Spinal cord (tissue), 10 donors: ENCODE data around the gene TAOK1. TPM values are rescaled to one million over a fixed set of nuclear protein-coding genes. Genes with fewer than 3 reads are reported as not detected.

Source experiments
- DNase-seq, 6 donors: peaks; one replicate each; pipeline versions ENCODE4 v3.0.0 to v3.0.0-alpha.2; 2013 to 2015; ENCODE audit warnings: low spot score in 6 of 6, low read depth in 4 of 6
- H3K27ac ChIP-seq: one replicate; pipeline ENCODE4 v1.5.1; 2013; ENCODE audit warnings: low read depth, low read length, control low read depth
- H3K27me3 ChIP-seq: one replicate; pipeline ENCODE4 v1.6.1; 2013; ENCODE audit warnings: low read length; ENCODE audit not compliant: control insufficient read depth, insufficient read depth
- H3K36me3 ChIP-seq: one replicate; pipeline ENCODE4 v1.6.1; 2013; ENCODE audit warnings: low read length; ENCODE audit not compliant: control insufficient read depth, insufficient read depth
- H3K4me1 ChIP-seq: one replicate; pipeline ENCODE4 v1.6.1; 2013; ENCODE audit warnings: low read length; ENCODE audit not compliant: control insufficient read depth, insufficient read depth
- H3K4me3 ChIP-seq: one replicate; pipeline ENCODE4 v1.5.1; 2013; ENCODE audit warnings: low read depth, low read length, control low read depth
- H3K9me3 ChIP-seq: one replicate; pipeline ENCODE4 v1.6.1; 2013; ENCODE audit warnings: low read length; ENCODE audit not compliant: control insufficient read depth, insufficient read depth
- WGBS: methylation state at CpG from one replicate; pipeline ENCODE4 v1.1.5; 2013; ENCODE audit warnings: missing lambda C conversion rate; ENCODE audit not compliant: insufficient coverage; 5-methylcytosine and 5-hydroxymethylcytosine counted together
- polyA plus RNA-seq, 2 donors: library from polyadenylated mRNA; unstranded; fragments of 120-200 nt; gene quantifications; one replicate each; pipeline ENCODE4 v1.2.1, GENCODE V29; 2013; ENCODE audit not compliant: insufficient read length in 2 of 2
- total RNA-seq, 2 donors: library from RNA; depleted of rRNA in 1 of 2; stranded (reverse); fragments of 120-200 nt in 1 of 2; fragments of >200 nt in 1 of 2; gene quantifications; one replicate each; pipeline versions ENCODE4 v1.2.3 to v1.2.4, GENCODE V29; 2013 to 2014
- donor health status: healthy.

TAOK1 gene
- total and polyA plus RNA-seq, 4 donors = 38.7 to 123 (median 69.3) TPM

DNA sequence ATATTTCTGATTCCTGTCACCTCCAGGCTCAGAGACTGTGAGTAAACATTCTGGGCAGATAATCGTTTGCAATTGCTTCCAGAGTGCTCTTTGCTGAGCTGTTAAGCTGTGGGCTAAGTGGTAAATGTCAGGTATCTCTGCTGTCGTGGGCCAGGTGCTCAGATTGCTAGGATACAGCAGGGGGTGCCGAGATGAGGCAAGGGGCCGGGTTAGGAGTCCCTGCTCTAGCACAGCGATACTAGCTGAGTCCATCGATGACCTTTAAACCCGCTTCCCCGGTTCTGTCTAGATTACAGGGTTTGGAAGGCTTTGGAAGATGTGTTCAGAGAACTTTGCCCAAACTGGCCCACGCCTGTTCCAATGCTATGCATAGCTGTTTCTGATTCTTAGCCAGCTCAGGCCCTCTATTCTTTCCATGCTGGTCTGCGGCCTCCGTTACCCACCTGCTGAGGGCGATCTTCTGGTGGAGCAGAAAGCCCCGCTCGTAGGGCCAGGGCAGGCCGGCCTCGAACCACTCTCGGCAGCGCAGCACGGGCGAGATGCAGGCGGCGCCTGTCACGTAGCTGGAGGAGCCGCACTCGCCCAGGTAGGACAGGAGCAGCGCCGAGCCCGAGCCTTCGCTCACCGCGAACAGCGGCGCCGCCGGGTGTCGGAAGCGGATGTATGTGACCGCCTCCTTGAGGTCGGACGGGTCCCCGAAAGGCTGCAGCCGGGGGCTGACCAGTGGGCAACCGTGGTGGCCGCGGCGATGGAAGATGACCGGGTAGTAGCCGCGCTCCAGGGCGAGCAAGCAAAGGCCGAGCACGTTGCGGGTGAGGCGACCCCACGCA lies 175.7 kb downstream of the TAOK1 start:
- Histone ChIP-seq H3K27me3 (peaks cover 36% of the 10 kb centered on the region), H3K9me3 (no peaks in the 10 kb centered on the region), H3K36me3 (peaks cover 6% of the 10 kb centered on the region), H3K4me1 (peaks cover 44% of the 10 kb centered on the region), H3K27ac (no peak overlapping the region), H3K4me3 (peak overlapping the region; percentile 37)
- DNase-seq = no peak
- WGBS = 12% methylated on average over 55 of the region's 55 CpGs

DNA sequence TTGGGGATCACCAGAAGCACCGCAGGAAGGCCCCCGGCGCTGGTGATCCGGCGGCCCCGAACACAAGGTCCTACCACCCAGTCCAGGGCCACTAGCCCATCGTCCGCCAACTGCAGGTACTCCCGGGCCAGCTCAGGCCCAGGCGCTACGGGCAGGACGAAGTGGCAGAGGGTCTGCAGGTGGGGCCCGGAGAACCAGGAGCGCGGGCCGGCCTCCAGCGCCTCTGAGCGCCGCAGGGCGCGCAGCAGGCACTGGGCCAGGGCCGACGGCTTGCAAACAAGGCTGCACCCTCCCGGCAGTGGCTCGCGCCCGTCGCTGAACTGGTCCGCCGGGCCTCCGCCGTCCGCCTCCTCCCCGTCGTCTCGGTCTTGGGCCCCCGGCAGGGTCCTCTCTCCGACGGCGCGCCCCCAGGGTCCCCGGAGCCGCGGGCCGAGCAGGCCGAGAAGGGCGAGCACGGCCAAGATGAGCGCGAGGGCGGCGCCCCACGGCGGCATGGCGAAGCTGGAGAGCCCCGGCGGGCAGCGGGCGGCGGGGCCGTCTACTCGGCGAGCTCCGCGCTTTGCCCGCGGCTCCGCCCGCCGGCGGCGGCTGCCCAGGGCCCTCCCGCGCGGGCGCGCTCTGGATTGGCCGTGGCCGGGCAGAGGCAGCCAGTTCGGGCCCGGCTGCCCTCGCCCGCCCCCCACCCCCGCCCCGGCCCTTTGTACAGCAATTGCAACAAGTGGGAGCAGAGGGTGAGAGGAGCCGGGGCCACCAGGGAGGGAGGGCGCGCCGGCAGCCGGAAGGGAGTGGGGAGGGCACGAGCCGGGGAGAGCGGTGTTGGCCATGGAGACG lies 176.5 kb downstream of the TAOK1 start, which contains the start of gene ABHD15:
Gene ABHD15, minus strand, starts transcription at position 565 of the 831 bp plus-strand sequence. Its CDS starts 71 bp downstream, at position 494.
- Histone ChIP-seq H3K27me3 (peaks cover 36% of the 10 kb centered on the region), H3K9me3 (no peaks in the 10 kb centered on the region), H3K4me3 (peak within 1 kb of the TSS; percentile 72), H3K36me3 (peaks cover 8% of the 10 kb centered on the region), H3K27ac (peak within 1 kb of the TSS; percentile 87), H3K4me1 (peaks cover 49% of the 10 kb centered on the region)
- under 1% methylated on average over 82 of the region's 94 CpGs for WGBS
- DNase-seq = peak in 2 of 6 donors; percentile 7 to 63

DNA sequence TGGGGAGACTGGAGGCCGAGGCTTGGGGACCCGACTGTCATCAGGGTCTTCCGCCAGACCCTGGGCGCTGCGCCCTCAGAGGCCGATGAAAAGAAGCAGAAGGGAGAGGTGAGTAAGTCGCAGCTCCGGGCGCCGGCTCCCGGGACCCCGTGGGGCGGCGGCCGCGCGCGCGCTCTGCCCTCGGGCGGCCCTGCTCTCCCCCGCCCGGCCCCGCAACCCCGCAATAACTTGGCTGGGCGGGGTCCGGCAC lies 177.1 kb downstream of the TAOK1 start:
- H3K4me3 ChIP-seq = peak overlapping the region; percentile 72
- H3K36me3 ChIP-seq = peaks cover 11% of the 10 kb centered on the region
- no peaks in the 10 kb centered on the region for H3K9me3 ChIP-seq
- peak overlapping the region; percentile 87 for H3K27ac ChIP-seq
- DNase-seq = no peak
- H3K4me1 ChIP-seq = peaks cover 55% of the 10 kb centered on the region
- peaks cover 36% of the 10 kb centered on the region for H3K27me3 ChIP-seq
- under 1% methylated on average over 27 of the region's 27 CpGs for WGBS

DNA sequence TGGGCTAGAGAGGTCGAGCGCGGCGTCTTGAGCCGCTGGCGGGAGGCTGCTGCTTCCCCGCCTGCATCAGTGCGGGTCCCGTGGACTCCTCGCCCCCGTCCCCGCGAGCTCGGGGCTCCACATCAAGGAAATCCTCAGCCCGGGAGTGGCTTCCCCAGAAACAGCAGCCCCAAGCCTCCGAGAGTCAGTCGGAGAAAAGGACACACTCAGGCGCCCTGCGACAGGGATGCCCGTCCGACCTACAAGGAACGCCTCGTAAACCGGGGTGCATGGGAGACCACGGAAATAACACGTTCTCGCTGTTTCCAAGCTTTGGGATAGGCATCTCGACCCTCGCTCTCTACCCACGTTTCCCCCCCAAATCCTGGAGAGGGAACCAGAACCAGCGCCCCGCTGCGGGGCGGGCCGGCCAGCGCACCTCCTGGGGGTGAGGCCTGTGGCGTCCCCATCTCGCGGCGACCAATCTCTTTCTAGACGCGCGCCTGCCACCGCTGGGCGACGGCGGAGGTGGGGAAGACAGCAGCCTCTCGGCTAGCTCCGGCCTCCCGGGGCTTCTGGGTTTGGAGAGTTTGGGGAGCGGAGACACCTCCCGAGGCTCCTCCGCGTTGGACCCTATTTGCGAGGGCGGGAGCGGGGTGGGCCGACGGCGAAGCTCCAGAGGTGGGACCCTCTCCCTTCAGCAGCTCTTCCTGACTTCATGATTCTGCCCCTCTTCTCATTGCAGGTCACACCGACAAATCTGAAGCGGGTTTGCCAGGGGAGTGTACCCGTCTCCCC lies 177.6 kb downstream of the TAOK1 start:
- WGBS = 1% methylated on average over 63 of the region's 63 CpGs
- DNase-seq = peak in 1 of 6 donors; percentile 29
- peaks cover 59% of the 10 kb centered on the region for H3K4me1 ChIP-seq
- H3K27ac ChIP-seq = peak overlapping the region; percentile 87
- H3K27me3 ChIP-seq = peaks cover 32% of the 10 kb centered on the region
- peak overlapping the region; percentile 72 for H3K4me3 ChIP-seq
- peaks cover 10% of the 10 kb centered on the region for H3K36me3 ChIP-seq
- no peaks in the 10 kb centered on the region for H3K9me3 ChIP-seq

DNA sequence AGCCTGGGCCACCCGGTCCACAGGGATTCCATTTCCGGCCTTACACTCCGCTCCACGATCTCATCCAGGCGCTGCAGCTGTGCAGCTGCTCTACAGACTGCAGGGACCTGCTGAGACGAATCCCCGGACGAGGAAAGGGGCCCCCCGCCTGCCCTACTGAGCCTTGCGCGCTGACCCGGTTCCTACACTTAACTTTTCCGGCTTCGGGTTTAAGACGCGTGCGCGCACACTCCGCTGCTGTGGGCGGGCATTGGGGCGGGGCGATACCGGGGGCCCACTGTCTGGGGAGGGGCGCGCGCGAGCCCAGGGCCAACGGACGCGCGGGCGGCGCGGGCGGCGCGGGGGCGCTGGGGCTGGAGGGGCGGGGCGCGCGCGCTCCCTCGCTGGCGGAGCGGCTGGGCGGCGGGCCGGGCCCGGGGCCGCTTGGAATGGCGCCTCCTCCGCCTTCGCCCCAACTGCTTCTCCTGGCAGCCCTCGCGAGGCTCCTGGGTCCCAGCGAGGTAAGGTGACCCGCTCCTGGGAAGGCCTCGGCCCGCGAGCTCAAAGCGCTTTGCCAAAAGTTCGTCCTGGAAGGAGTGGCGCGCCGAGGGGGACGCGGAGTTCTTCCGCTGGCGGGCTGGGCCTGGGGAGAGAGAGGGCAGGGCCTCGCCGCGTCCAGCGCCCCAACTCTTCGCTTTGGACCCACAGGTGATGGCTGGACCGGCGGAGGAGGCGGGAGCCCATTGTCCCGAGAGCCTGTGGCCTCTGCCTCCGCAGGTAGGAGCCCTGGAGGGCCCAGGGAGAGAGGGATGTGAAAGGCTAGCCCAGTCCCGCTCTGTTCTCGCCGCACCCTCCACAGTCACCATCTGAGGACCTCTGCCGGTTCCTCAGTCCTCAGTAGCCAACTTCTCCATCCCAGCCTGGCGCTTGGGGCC lies 178.4 kb downstream of the TAOK1 start, which contains the start of gene TP53I13:
Gene TP53I13, plus strand, starts transcription at position 371 of the 914 bp plus-strand sequence. Its CDS starts 58 bp downstream, at position 429.
- Histone ChIP-seq H3K4me1 (peaks cover 64% of the 10 kb centered on the region), H3K27me3 (peaks cover 32% of the 10 kb centered on the region), H3K4me3 (peak within 1 kb of the TSS; percentile 83), H3K9me3 (no peaks in the 10 kb centered on the region), H3K36me3 (peaks cover 17% of the 10 kb centered on the region), H3K27ac (peak within 1 kb of the TSS; percentile 92)
- DNase-seq = peak in 2 of 6 donors; percentile 86 to 93
- WGBS = under 1% methylated on average over 83 of the region's 85 CpGs

DNA sequence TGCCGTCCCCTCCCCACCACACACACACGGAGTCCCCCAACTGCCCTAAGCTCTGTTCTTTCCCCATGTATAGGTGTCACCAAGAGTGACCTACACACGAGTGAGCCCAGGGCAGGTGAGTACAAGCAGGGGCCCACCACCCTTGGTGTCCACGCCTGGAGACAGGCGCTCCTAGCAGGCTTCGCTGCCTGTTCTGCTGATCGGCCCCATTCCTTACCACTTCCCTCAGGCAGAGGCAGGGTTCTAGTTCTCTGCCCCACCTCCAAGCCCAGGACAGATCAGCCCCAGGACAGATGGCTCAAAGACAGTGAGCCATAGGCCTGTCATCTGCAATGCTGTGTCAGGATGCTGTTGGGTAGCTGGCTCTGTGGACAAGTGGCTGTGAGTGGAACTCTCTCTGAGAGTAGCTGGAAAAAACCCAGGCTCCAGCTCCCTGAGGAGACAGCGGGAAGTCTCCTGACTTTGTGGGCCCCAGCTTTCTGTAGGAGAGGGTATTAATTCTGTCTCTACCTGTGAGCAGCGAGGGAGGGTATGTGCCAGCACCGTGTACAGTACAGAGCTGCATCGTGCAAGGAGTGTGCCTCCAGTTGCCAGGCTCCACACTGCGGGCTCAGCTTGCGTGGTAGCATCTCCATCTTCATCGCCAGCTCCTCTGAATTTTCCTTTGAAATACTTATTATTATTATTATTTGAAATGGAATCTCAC lies 179.2 kb downstream of the TAOK1 start:
- H3K4me3 ChIP-seq = peak overlapping the region; percentile 83
- DNase-seq = no peak
- 56% methylated on average over 11 of the region's 14 CpGs for WGBS
- H3K27ac ChIP-seq = peak overlapping the region; percentile 92
- H3K4me1 ChIP-seq = peaks cover 72% of the 10 kb centered on the region
- no peaks in the 10 kb centered on the region for H3K9me3 ChIP-seq
- H3K27me3 ChIP-seq = peaks cover 26% of the 10 kb centered on the region
- peaks cover 25% of the 10 kb centered on the region for H3K36me3 ChIP-seq

DNA sequence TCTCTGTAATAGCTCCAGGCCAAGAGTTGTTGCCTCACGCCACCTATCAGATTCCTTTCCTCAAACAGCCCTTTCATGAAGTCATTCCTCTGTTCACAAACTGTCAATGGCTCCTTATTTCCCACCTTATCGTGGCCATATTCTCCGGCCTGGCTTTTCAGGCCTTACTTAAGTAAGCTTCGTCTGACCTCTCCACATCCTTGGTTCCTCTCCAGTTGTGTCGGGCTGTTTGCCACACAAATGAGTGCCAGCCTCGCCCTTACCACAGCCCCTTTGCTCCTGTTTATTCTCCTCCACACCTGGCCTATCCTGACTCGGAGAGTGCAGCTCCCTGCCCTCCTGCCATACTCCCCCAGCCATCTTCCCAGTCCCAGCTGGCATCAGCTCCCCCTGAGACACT lies 180.4 kb downstream of the TAOK1 start:
- DNase-seq = no peak
- Histone ChIP-seq H3K36me3 (peaks cover 36% of the 10 kb centered on the region), H3K4me3 (no peak overlapping the region), H3K27me3 (peaks cover 15% of the 10 kb centered on the region), H3K4me1 (peaks cover 69% of the 10 kb centered on the region), H3K9me3 (no peaks in the 10 kb centered on the region), H3K27ac (no peak overlapping the region)
- 75% methylated on average over 7 of the region's 7 CpGs for WGBS

DNA sequence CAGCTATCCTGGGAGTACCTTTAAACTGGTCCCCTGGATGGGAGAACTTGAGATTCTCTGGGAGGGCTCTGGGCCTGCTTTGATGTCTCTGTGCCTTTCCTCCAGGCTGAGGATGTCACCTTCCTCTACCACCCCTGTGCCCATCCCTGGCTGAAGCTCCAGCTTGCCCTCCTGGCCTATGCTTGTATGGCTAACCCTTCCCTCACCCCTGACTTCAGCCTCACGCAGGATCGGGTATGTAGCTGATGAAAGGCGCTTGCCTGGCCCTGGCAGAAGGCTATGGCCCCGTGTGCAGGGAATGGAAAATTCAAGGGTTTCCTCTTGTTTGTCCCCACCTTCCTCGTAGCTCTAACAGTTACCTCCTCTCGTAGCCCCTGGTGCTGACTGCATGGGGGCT lies 181.3 kb downstream of the TAOK1 start:
- Histone ChIP-seq H3K4me1 (peaks cover 60% of the 10 kb centered on the region), H3K4me3 (no peak overlapping the region), H3K27ac (no peak overlapping the region), H3K27me3 (peaks cover 5% of the 10 kb centered on the region), H3K9me3 (no peaks in the 10 kb centered on the region), H3K36me3 (peaks cover 46% of the 10 kb centered on the region)
- DNase-seq = peak in 1 of 6 donors; percentile 0
- WGBS = 100% methylated on average over 4 of the region's 6 CpGs
